PC-9 (cell line): ENCODE measurements around the gene TH. TPM values are rescaled to one million over a fixed set of nuclear protein-coding genes. Genes with fewer than 3 reads are reported as not detected.

Experiments used
- BruUV-seq: library from RNA; stranded (reverse); fragments of 400-500 nt; replicated peaks from 2 replicates; lab custom pipeline; 2021; lab: Mats Ljungman, UMichigan
- CTCF ChIA-PET: fragments of 300-600 bp; sonication (Branson Sonifier 250); formaldehyde crosslinking; loops from one replicate; lab custom pipeline; 2022; ENCODE audit warnings: antibody characterized with exemption; lab: Charles Lee
- POLR2A ChIA-PET: fragments of 300-600 bp; sonication (Branson Sonifier 250); formaldehyde crosslinking; loops from one replicate; lab custom pipeline; 2022; ENCODE audit warnings: antibody characterized with exemption; ENCODE audit not compliant: unreplicated experiment; lab: Charles Lee
- DNase-seq, 2 experiments: peaks; one replicate each; pipeline versions ENCODE4 v3.0.0 to v3.0.0-alpha.2; 2015 to 2022; ENCODE audit warnings: mixed read lengths in 1 of 2
- H2AFZ ChIP-seq: fragments of 200-600 bp; sonication (generic); 2 replicates; pipeline ENCODE4 v1.8.1; 2017; ENCODE audit warnings: antibody characterized with exemption
- H3F3A ChIP-seq: fragments of 200-600 bp; sonication (generic); 2 replicates; pipeline ENCODE4 v1.8.1; 2017; ENCODE audit warnings: antibody characterized with exemption, mild to moderate bottlenecking, low read depth; ENCODE audit not compliant: insufficient read depth
- H3K27ac ChIP-seq: fragments of 200-600 bp; sonication (generic); 2 replicates; pipeline ENCODE4 v1.6.1; 2016; ENCODE audit warnings: mixed run types
- H3K27me3 ChIP-seq: fragments of 200-600 bp; sonication (generic); 2 replicates; pipeline ENCODE4 v1.6.1; 2016; ENCODE audit warnings: low read depth, mixed run types; ENCODE audit not compliant: insufficient read depth
- H3K36me3 ChIP-seq: fragments of 200-600 bp; sonication (generic); 2 replicates; pipeline ENCODE4 v1.6.1; 2016; ENCODE audit warnings: low read depth, mixed run types
- H3K4me1 ChIP-seq: fragments of 200-600 bp; sonication (generic); replicated peaks from 2 replicates; pipeline ENCODE4 v1.6.1; 2016; ENCODE audit warnings: mixed run types; ENCODE audit not compliant: insufficient read depth
- H3K4me2 ChIP-seq: fragments of 200-600 bp; sonication (generic); 2 replicates; pipeline ENCODE4 v1.6.1; 2017; ENCODE audit warnings: mixed run types
- H3K4me3 ChIP-seq: fragments of 200-600 bp; sonication (generic); 2 replicates; pipeline ENCODE4 v1.6.1; 2016; ENCODE audit warnings: mixed run types
- H3K79me2 ChIP-seq: fragments of 200-600 bp; sonication (generic); 2 replicates; pipeline ENCODE4 v1.6.1; 2017; ENCODE audit warnings: low read depth, mixed run types
- H3K9me2 ChIP-seq: fragments of 200-600 bp; sonication (generic); 2 replicates; pipeline ENCODE4 v1.8.1; 2017; ENCODE audit warnings: mild to moderate bottlenecking; ENCODE audit not compliant: insufficient read depth
- H3K9me3 ChIP-seq: fragments of 200-600 bp; sonication (generic); 2 replicates; pipeline ENCODE4 v1.8.1; 2016; ENCODE audit warnings: low read depth; ENCODE audit not compliant: insufficient read depth
- H4K20me1 ChIP-seq: fragments of 200-600 bp; sonication (generic); 2 replicates; pipeline ENCODE4 v1.8.1; 2017; ENCODE audit not compliant: insufficient read depth
- EZH2 ChIP-seq: fragments of 200-600 bp; sonication (generic); IDR thresholded peaks from 2 replicates; pipeline ENCODE4 v1.8.0; 2017; ENCODE audit warnings: antibody characterized with exemption, low read depth
- intact Hi-C: fragments of 100-400 bp; cut with micrococcal nuclease; formaldehyde crosslinking; loops from one replicate; pipeline ENCODE4 v1.10.0; 2022; ENCODE audit not compliant: unreplicated experiment
- total RNA-seq: library from RNA; stranded (reverse); gene quantifications from 2 replicates; pipeline ENCODE4 v1.2.3, GENCODE V29; 2021
- TF ChIP-seq, protein P1 (sequence below): fragments of 200-600 bp; sonication (generic); conservative IDR thresholded peaks from 2 replicates; pipeline ENCODE4 v1.6.1; 2017; ENCODE audit warnings: mixed run types, antibody characterized with exemption, mild to moderate bottlenecking, moderate library complexity

TH gene
- total RNA-seq, 1 experiment from 2014 or later = 2.2 TPM

GRCh38 chr11:2207773-2208621 is 36.4 kb upstream of the TH start:
- Histone ChIP-seq H3K9me2 (no peaks in the 10 kb centered on the region), H3K4me2 (no peak overlapping the region), H3K27ac (no peak overlapping the region), H3K79me2 (no peaks in the 10 kb centered on the region), H2AFZ (no peak overlapping the region), H3F3A (no peaks in the 10 kb centered on the region), H3K36me3 (no peaks in the 10 kb centered on the region), H3K4me1 (peaks cover 7% of the 10 kb centered on the region), H3K27me3 (no peaks in the 10 kb centered on the region), H3K4me3 (no peak overlapping the region), H3K9me3 (no peaks in the 10 kb centered on the region), H4K20me1 (no peaks in the 10 kb centered on the region)
- TF ChIP-seq EZH2 = no peak
- TF ChIP-seq, protein P1, sequence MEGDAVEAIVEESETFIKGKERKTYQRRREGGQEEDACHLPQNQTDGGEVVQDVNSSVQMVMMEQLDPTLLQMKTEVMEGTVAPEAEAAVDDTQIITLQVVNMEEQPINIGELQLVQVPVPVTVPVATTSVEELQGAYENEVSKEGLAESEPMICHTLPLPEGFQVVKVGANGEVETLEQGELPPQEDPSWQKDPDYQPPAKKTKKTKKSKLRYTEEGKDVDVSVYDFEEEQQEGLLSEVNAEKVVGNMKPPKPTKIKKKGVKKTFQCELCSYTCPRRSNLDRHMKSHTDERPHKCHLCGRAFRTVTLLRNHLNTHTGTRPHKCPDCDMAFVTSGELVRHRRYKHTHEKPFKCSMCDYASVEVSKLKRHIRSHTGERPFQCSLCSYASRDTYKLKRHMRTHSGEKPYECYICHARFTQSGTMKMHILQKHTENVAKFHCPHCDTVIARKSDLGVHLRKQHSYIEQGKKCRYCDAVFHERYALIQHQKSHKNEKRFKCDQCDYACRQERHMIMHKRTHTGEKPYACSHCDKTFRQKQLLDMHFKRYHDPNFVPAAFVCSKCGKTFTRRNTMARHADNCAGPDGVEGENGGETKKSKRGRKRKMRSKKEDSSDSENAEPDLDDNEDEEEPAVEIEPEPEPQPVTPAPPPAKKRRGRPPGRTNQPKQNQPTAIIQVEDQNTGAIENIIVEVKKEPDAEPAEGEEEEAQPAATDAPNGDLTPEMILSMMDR = no peak
- BruUV-seq = no TSS peak
- CTCF ChIA-PET = no interaction called here
- intact Hi-C loops = no loop called here
- no peak for DNase-seq
- POLR2A ChIA-PET = no interaction called here

GRCh38 chr11:2207212-2207611 is 35.6 kb upstream of the TH start:
- no peak for DNase-seq
- H3F3A ChIP-seq = no peaks in the 10 kb centered on the region
- BruUV-seq = no TSS peak
- H3K27me3 ChIP-seq = no peaks in the 10 kb centered on the region
- H2AFZ ChIP-seq = no peak overlapping the region
- H3K36me3 ChIP-seq = no peaks in the 10 kb centered on the region
- H3K4me2 ChIP-seq = no peak overlapping the region
- POLR2A ChIA-PET = no interaction called here
- peaks cover 15% of the 10 kb centered on the region for H3K4me1 ChIP-seq
- TF ChIP-seq EZH2 = no peak
- TF ChIP-seq, protein P1 = no peak
- no peaks in the 10 kb centered on the region for H3K79me2 ChIP-seq
- H3K9me2 ChIP-seq = no peaks in the 10 kb centered on the region
- intact Hi-C loops = no loop called here
- H3K9me3 ChIP-seq = no peaks in the 10 kb centered on the region
- no peaks in the 10 kb centered on the region for H4K20me1 ChIP-seq
- CTCF ChIA-PET = no interaction called here
- no peak overlapping the region for H3K4me3 ChIP-seq
- H3K27ac ChIP-seq = no peak overlapping the region

- DNase-seq = no peak
- Histone ChIP-seq H3K27me3 (no peaks in the 10 kb centered on the region), H2AFZ (no peak overlapping the region), H3K4me3 (no peak overlapping the region), H4K20me1 (no peaks in the 10 kb centered on the region), H3K9me3 (no peaks in the 10 kb centered on the region), H3K27ac (no peak overlapping the region), H3F3A (no peaks in the 10 kb centered on the region), H3K4me1 (peaks cover 23% of the 10 kb centered on the region), H3K9me2 (no peaks in the 10 kb centered on the region), H3K36me3 (no peaks in the 10 kb centered on the region), H3K4me2 (no peak overlapping the region), H3K79me2 (no peaks in the 10 kb centered on the region)
- no TSS peak for BruUV-seq
- ChIA-PET POLR2A (no interaction called here), CTCF (no interaction called here)
- no peak for TF ChIP-seq EZH2
- intact Hi-C loops = no loop called here
These were observed 34.5 kb upstream of the TH start for GRCh38 chr11:2205981-2206690.
